TTC549 (cell line): ENCODE measurements around the gene GINS2.

Source experiments
- FAIRE-seq: peaks from 2 replicates; lab custom pipeline; 2012; peaks lifted over from hg19 to GRCh38; lab: Jason Lieb, UNC

The GINS2 gene

DNA sequence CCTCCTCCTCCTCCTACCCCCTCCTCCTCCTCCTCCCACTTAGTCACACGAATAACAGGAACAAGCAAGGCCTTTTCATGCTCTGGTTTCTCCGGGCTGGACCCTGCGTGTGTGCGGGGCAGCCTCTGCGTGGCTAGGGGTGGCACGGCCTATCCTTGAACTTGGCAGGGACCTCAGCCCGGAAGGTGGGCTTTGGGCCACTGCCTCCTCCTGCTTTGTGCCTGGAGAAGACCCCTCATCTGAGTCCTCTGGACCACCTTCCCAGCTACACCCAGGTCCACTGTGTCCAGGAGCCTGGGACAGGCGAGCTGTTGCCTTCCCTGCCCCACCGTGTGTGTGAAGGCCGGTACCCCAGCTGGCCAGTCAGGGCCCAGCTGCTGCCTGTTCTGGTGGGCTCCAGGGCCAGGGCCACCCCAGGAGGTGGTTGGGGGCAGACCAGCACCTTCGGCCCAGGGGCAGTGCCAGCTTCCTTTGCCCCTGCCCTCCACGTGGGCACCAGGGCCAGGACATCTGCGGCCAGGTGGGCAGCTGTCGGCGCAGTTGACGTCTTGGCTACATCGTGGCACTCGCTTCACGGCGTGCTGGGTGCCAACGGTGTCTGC, 35.4 kb downstream of the GINS2 start:
- FAIRE-seq = no peak

DNA sequence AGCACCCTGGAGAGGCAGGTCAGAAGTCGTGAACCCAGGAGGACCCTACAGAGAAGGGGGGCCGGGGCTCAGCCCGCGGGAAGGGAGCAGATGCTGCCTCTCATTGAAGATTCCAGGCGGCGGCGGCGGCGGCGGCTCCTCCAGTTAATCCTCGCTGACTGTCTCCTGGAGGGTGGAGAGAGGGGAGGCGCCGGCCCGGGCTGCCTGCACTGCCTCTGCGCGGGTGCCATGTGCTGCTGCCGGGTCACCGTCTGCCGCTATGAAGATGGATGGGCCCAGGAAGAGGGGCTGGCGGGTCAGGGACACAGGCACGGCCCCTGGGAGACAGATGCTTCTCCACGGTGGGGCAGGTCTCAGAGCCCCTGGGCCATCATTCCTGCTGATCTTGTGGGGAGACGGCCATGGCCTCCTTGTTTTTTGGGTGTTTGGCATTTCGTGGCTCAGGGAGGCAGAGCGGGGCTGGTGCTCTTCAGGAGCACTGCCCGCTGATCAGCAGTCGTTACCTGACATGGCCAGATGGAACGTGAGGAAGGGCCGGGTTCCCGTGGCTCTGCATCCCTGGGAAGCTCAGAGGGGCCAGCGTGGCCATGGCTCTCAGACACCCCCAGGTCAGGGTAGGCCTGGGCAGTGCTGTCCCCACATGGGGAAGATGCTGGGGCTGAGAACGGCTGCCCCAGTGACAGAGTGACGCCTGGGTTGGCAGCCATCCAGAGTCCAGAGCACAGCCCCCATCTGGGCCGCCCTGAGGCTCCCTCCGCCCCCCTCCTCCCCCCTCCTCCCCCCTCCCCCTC, 36.1 kb downstream of the GINS2 start:
- FAIRE-seq = no peak

DNA sequence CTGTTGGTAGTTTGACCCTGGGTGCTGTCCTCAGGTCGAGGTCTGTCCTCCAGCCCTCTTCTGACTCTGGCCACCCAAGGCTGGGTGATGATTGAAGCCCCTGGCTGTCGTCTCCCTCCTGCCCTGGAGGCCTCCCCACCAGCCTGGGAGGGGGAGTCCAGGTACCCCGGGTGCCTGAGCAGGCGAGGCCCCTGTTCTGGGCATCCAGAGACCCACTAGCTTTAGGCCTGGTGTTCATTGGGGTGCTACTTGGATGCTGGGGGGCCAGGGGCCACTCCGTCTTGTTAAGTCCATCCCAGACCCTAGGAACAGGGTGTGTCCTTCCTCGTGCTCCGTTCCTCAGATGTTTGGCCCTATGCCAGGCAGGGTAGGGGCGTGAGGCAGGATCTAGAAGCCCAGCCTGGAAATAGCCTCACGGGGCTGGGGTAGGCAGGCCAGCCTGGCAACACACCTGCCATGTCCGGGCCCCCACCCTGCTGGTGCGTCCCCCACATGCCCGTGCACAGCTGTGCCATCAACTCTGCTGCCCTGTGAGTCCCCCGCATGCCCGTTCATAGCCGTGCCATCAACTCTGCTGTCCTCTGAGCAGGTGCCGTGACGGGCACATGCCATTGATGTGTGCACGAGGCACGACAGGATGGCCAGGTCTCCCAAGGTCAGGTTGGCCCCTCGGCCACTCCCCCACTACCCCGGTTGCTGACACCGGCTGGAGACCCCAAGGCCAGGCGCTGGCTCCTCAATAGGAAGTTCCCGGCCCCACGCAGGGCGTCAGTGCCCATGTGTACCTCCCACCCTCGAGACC, 36.9 kb downstream of the GINS2 start:
- no peak for FAIRE-seq

DNA sequence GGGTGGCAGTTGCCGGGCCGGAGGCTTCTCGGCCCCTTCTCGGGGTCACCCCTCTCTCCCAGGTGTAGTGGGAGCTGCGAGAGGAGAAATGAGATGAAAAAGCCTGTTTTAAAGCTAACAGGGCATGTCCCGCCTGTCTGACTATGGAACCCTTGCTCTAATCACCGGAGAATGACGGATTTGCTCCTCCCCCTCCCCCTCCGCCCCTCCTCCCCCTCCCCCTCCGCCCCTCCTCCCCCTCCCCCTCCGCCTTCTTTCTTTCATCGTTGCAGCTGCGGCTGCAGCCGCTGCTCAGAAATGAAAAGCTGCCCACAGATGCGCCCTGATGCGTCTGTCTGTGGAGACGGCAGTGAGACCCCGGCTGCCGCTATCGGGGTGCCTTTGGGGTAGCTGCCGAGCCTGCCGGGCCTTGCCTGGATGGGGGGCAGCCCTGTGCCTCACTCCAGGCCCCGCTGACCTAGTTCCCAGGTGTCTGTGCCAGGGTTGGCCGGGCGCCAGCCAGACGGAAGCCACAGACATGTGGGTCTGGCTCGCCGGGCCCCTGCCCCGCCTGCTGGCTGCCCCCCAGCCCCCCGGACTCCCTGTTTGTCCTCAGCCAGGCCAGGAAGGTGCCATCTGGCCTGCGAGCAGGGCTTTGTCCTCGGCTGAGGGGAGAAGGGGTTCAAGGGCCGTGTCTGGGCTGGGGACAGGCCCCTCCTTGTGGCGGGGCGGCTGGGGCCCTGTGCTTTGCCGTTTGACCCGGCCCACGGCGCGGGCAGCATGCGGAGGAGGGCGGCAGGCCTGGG, 37.7 kb downstream of the GINS2 start:
- FAIRE-seq = no peak

DNA sequence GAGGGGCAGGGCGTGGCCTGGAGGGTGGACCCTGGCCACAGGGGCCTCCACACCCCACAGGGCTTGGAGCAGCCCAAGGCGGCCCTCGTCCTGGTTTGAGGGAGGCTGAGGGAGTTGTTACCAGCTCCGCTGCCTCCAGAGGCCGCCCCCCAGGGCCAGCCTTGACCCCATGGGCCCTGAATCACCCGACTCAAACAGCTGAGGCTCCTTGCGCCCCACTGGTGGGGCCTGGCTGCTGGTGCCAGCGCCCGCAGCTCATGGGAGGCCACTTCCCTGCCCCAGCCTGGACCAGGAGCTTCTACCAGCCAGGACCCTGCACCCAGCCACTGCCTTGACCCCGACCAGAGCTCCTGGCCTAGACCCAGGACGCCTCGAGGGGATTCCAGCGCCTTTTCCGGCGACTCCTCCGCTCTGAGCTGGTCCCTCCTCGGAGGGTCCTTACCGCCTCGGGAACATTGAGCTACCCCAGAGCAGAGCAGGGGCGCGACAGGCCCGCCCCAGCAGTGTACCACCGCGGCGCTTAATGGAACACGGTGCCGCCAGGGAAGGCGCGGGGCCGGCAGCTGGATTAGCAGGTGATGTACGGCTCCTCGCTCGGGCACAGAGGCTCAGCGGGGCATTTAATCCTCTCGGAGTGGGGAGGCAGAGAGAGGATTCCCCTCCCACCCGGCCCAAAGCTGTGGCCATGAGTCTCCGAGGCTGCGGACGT, 38.5 kb downstream of the GINS2 start:
- no peak for FAIRE-seq

DNA sequence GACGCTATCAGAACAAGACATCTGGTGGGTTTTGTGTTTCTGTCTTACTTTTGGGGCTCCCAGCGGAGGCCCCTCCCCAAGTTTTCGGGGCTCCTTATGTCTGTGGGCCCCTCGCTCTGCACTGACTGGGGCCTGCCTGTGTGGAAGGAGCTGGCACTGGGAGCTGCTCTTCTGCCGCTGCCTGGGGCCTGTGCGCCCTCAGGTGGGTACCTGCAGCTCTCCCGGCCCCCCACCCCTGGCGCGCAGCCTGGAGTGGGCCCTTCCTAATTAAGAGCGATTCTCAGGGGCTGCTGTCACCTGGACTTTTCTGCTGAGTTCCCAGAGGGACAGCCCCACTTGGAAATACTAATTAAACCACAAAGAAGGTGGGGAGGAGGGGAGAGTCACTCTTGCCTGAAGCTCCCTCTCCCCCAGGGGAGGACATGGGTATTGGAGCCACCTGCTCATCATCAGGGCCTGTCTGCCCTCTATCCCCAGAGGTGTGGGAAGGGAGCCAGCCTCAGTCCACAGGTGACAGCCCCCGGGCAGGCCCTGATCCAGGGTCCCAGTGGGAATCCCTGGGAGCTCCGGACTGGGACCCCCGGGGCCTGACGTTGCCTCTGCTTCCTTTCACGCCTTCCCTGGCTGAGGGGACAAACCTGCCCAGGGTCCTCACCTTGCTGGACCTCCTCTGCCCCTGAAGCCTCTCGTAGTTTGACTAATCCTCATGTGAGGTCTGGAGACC, 39.2 kb downstream of the GINS2 start:
- no peak for FAIRE-seq

DNA sequence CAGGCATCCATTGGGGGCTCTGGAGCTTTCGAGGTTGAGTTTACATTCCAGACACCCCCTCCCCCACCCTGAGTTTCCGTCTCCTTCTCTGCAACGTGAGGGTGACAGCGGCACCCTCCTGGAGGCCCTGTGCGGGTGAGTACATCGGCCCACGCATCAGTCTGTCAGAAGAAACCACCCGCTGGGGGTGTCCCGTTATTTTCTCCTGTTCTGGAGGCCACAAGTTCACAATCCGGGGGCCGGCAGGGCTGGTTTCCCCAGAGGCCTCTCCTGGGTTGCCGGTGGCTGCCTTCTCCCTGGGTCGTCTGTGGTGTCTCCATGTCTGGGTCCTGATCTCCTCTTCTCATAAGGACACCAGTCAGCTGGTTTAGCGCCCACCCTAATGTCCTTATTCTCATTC, 39.9 kb downstream of the GINS2 start:
- no peak for FAIRE-seq

DNA sequence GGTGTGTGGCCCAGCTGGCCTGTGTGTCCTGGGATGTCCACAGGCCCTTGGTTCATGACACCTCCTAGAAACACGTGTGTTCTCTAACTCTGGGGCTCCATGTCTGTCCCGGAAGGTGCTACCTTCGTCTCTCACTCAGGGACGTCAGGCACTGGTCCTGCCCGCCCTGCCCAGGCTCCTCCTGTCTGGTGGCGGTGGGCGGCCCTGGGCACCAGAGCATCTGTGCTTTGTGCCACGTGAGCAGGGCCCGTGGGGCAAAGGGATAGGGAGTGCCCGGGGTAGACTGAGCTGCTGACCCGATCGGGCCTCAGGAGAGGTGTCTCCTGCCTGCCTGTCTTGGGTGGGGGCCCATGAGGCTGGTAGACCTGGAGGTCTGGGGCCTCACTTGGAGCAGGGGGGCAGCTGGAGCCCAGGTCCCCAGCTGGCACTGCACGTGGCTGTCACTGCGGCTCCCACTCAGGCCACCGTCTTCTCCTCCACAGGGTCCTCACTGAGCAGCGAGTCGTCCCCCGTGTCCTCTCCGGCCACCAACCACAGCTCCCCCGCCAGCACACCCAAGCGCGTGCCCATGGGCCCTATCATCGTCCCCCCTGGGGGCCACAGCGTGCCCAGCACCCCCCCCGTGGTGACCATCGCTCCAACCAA, 40.6 kb downstream of the GINS2 start:
- FAIRE-seq = no peak

DNA sequence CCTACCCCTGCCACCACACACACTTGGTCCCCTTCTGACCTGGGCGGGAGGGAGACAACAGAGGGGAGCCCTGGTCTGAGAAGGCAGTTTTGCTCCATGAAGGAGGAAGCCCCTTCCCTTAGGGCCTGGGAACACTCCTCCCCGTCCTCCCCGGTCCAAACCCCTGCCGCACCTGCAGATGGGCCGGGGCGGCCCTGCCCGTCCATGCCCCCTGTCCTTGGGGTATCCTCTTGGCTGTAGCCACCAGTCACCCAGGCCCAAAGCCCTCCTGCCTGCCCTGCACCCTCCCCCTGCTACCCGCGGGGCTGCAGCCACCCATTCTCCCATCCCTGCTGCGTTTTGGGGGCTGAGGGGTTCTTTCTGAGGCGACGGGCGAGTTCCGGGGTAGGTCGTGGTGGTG, 41.8 kb downstream of the GINS2 start:
- no peak for FAIRE-seq

DNA sequence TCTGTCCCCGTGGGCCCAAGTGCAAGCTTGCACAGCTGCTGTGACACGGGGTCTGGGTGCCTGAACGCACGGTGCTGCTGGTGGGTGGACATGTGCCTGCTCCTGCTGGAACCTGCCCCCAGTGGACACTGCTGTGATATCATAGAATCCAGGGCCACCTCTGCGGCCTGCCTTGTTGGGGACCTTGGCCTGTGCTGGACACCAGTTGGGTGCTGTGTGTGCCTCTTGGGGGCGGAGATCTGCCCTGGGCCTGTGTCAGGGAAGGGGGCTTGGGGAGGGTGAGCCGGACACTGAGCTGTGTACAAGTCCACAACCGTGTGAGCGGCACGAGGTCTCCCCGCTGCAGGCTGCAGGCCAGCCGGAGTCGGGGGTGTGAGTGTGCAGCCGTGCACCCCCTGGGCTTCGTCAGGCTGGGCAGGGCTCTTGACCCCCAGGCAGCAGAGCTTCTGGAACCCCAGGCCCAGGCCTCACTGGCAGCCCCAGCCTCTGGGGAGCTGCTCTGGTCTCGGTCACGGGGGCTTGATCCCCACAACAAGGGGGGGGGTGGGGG, 42.3 kb downstream of the GINS2 start:
- FAIRE-seq = no peak

DNA sequence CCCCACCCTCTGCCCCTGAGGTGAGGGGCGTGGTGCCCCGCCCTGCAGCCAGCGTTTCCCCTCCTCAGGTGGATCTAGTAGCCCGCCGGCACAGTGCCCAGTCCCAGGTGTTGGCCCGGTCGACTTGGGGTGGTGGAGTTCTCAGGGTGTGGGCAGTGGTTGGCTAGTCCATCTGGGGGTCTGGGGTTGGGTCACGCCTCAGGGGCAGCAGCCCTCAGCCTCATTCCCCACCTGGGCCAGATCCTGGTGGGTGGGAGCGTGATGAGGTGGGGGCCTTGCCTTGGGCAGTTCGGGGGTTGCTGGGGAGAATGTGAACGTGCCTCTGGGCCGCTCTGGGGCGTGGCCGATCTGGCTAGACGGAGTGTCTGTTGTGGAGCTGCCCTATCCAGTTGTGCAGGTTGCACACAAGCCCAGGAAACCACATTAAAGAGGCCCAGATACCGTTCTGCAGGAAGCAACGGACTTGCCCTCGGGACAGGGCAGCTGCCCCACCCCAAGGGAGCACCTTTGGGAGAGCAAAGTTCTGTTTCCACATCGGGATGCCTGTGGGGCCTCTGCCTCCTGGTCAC, 43.6 kb downstream of the GINS2 start:
- no peak for FAIRE-seq

DNA sequence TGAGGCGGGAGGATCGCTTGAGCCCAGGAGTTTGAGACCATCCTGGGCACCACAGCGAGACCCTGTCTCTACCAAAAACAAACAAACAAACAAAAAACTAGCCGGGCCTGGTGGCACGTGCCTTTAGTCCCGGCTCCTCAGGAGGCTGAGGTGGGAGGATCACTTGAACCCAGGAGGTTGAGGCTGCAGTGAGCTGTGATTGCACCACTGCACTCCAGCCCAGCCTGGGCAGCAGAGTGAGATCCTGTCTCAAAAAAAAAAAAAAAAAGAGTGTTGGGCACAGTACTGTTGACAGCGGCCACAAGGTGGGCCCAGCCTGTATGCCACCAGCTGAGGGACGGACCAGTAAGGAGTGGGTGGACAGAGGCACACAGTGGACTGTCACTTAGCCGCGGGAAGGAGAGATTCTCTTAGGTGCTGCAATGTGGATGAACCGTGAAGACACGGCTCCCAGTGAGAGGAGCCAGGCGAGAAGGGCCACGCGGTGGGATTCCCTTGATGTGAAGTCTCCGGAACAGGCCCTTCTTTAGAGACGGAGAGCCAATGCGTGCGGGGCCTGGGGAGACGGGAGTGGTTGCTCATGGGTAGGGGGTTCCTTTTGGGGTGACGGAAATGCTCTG, 44.6 kb downstream of the GINS2 start:
- FAIRE-seq = no peak

DNA sequence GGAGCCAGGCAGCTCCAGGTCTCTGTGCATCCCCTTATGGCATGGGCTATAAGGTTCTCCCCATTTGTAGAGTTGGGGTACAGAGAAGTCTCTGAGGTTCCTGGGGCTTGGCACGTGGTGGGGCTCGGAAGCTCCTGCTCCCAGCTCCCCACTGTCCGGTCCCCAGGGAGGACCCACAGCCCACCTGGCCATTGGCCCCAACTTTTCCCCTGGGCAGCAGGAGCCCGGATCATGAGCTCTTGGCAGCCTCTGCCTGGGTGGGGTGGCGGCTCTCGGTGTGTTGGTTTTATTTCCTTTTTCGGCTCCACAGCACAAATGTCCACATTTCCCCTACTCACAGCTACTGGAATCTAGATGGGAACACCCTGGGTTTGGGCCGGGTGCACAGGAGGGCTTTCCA, 45.1 kb downstream of the GINS2 start:
- FAIRE-seq = no peak

DNA sequence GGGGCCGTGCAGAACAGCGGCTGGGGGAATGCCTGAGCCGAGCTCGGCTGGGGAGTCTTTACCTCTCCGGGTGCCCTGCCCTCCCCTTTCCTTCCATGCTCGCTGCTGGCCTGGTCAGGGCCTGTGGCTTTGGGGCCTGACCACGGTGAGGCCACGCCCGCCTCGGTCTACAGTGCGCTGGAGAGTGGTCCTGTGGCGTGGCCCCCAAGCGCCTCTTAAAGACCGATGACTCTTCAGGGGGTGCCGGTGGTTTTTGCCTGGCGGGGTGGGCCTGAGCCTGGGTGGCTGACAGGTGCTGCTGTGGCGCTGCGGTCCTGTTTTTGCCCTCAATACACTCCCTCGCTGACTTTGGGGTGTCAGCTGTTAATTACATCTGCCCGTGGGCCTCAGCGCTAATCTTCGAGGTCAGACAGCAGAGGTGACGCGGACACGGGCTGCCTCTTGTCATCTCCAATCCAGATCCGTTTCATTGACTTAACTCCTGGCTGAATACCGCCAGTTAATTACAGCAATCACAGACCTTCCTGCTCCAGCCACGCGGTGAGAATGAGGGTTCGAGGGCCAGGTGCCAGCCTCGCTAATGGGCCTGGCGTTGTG, 45.9 kb downstream of the GINS2 start:
- no peak for FAIRE-seq

DNA sequence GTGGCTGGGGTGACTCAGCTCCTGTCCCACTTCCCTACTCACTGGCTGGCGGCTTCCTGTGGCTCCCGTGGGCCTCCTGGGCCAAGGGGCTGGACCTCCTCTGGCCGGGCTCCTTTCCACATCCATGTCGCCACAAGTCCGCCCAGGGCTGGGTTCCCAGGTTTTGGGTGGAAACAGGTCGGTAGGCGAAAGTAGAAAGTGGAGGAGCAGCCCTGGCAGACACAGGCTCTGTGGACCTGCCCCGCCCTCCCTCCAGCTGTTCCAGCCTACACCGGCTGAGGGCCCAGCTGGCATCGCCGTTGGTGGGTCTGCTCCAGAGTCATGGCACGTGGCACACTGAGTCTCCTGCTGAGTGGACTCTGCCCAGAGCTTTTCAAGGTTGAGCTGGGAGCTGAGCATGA, 47.0 kb downstream of the GINS2 start:
- FAIRE-seq = no peak

DNA sequence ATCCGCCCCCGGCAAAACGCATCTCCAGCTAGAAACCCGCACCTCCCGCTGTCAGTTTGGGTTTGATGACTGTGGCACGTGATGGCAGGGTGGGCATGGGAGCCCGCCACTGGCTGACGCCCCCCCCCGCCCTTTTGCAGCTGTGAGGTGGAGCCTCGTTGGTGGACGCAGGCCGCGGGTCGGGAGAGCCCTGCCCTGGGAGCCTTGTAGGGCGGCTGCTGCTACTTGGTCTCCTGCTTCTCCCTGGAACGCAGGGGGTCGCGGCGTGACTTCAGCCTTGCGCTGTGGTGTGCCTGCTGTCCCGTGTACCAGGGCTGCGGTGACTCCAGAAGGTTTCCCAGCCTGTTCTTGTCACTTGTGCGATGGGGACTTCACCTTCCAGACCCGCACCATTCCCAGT, 47.4 kb downstream of the GINS2 start:
- no peak for FAIRE-seq

DNA sequence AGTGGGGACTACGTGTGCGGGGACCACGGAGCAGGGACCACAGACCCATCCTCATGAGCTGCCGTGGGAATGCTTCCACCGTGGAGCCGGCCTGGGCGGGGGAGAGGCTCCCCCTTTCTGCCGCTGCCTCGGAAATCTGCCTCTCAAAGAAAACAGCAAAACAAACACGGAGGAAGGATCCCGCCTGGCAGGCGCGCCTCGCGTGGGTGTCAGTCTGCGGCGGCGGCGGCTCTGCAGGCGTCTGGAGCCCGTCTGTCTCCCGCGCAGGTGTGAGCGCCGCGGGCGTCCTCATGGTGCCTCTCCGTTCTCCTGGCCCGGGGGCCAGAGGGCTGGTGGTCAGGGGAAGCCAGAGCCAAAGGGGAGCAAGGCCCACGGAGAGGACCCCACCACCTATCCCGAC, 48.2 kb downstream of the GINS2 start:
- FAIRE-seq = no peak

DNA sequence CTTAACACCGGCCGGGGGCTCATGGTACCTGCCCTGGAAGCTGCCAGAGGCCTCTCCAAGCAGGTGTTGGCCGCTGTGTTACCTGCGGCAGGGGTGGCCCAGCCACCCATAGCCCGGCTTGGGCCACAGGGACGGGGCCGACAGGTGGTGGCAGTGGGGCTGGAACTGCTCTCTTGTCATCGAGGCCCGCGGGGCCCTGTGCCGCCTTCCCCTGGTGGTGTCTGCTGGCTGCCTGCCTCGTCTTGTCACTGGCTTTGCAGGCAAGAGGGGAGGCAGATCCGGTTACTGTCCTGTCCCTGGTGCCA, 48.5 kb downstream of the GINS2 start:
- no peak for FAIRE-seq

DNA sequence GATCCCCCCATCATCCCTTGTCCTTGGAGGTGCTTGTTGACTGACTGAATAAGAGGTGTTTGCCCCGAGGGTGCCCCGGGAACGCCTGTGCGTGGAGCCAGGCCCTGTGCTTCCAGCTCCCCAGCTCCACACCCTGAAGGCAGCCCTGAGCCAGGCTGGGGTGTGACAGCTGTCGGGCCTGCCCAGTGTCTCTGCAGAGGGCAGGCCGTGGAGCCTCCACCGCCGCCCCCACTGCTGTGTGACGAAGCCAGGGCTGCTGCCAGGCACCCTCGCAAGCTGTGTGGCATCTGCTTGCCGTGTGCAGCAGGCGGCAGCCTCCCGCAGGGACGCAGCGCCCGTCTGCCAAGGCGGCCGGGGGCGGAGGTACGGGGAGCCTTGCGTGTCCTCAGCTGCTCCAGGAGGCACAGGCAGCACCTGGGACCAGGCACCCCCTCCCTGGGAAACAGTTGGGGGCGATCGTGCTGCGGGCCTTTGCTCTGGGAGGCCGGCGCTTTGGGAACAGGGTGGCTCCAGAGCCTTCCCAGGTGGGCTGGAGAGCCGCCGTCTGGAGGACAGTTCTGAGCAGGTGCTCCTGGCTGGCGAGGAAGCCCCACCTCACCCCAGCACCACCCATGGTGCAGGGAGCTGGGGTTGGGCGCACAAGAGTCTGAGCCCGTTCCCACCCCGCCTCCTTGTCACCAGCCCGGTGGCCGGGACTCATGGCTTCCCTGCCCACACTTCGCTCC, 49.1 kb downstream of the GINS2 start:
- FAIRE-seq = no peak
